ENCODE measurements around the gene CDH5.

DNA sequence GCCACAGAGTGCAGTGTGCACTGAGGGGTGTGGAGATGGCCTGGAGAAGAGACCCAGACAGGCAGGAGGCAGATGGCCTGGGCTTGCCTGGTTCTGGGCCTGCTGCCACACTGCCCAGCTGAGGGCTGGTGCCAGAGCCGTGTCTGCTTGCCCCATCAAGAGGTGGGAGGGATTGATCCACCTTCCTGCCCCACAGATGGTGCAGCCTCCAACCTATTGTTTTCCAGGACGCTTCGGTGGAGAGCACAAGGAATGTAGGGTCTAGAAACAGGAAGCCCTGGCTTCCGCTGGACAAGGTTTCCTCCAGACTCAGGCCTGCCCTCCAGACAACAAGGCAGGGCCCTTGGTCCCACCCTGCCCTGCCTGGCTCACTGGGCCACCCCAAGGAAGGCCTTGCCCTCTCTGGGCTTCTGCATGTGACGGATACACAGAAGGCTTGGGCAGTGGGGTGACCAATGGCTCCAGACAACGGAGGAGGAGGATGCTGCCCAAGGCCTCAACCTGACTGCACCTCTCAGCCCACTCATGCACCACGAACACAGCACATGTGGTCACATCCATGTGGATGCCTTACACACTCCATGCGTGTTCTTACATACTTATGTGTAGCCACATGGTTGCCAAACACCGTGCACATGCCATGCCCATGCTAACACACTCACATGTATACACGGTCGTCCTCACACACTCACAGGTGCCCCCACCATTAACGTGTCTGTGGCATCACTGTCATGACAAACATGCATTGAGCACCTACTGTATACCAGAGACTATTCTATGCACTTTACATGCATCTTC, 6.5 kb upstream of the CDH5 start:
- TF ChIP-seq, protein P1, sequence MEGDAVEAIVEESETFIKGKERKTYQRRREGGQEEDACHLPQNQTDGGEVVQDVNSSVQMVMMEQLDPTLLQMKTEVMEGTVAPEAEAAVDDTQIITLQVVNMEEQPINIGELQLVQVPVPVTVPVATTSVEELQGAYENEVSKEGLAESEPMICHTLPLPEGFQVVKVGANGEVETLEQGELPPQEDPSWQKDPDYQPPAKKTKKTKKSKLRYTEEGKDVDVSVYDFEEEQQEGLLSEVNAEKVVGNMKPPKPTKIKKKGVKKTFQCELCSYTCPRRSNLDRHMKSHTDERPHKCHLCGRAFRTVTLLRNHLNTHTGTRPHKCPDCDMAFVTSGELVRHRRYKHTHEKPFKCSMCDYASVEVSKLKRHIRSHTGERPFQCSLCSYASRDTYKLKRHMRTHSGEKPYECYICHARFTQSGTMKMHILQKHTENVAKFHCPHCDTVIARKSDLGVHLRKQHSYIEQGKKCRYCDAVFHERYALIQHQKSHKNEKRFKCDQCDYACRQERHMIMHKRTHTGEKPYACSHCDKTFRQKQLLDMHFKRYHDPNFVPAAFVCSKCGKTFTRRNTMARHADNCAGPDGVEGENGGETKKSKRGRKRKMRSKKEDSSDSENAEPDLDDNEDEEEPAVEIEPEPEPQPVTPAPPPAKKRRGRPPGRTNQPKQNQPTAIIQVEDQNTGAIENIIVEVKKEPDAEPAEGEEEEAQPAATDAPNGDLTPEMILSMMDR (conservative IDR thresholded peaks at IDR 0.05): no peak
- no peak for TF ChIP-seq ZFX (IDR thresholded peaks at IDR 0.05)
